EL (cell line): Measurements from ENCODE around the gene FRMD4A.
"Not testable (repeated sequence)": the region's sequence is repeated elsewhere in the genome, so short reads cannot be mapped to it uniquely, and the experiment has no call there.

ENCODE experiments used
- DNase-seq: peaks from one replicate; pipeline ENCODE4 v3.0.0-alpha.2; 2016

FRMD4A gene

GRCh38 chr10:13971601-13972475 is 358.9 kb downstream of the FRMD4A start:
- DNase-seq = peak; percentile 79

GRCh38 chr10:13970957-13971353 is 359.8 kb downstream of the FRMD4A start:
- no peak for DNase-seq

- DNase-seq = no peak
These were observed 360.3 kb downstream of the FRMD4A start for GRCh38 chr10:13970236-13970956.

- DNase-seq = no peak
These were observed 361.0 kb downstream of the FRMD4A start for GRCh38 chr10:13969792-13970140.

GRCh38 chr10:13969118-13969791 is 361.5 kb downstream of the FRMD4A start:
- peak; percentile 21 for DNase-seq

- no peak for DNase-seq
These were observed 368.9 kb downstream of the FRMD4A start for GRCh38 chr10:13961853-13962252.

- peak; percentile 97 for DNase-seq
These were observed 369.6 kb downstream of the FRMD4A start for GRCh38 chr10:13961097-13961496.

- DNase-seq = peak; percentile 32
These were observed 370.1 kb downstream of the FRMD4A start for GRCh38 chr10:13960603-13961002.

- no peak for DNase-seq
These were observed 371.0 kb downstream of the FRMD4A start for GRCh38 chr10:13959443-13960359.

GRCh38 chr10:13957856-13958255 is 372.9 kb downstream of the FRMD4A start:
- DNase-seq = no peak

GRCh38 chr10:13956826-13957225 is 373.9 kb downstream of the FRMD4A start:
- peak; percentile 38 for DNase-seq

- no peak for DNase-seq
These were observed 375.2 kb downstream of the FRMD4A start for GRCh38 chr10:13955409-13956068.

GRCh38 chr10:13954195-13954594 is 376.5 kb downstream of the FRMD4A start:
- DNase-seq = not testable (repeated sequence)

GRCh38 chr10:13953371-13953770 is 377.4 kb downstream of the FRMD4A start:
- peak; percentile 13 for DNase-seq

- DNase-seq = peak; percentile 13
These were observed 380.2 kb downstream of the FRMD4A start for GRCh38 chr10:13950543-13950939.

- peak; percentile 97 for DNase-seq
These were observed 380.7 kb downstream of the FRMD4A start for GRCh38 chr10:13949844-13950542.

GRCh38 chr10:13946209-13946460 is 384.6 kb downstream of the FRMD4A start:
- peak; percentile 48 for DNase-seq

GRCh38 chr10:13945390-13946208 is 385.1 kb downstream of the FRMD4A start:
- DNase-seq = no peak

- no peak for DNase-seq
These were observed 385.9 kb downstream of the FRMD4A start for GRCh38 chr10:13944823-13945222.

- no peak for DNase-seq
These were observed 386.9 kb downstream of the FRMD4A start for GRCh38 chr10:13943735-13944398.
